Activated CD4-positive, alpha-beta T cell treated with anti-CD3 and anti-CD28 coated beads, Interleukin-2, Interleukin-6, amounts not matched to agents 100 ng/mL and 50 ng/mL, durations not matched to agents 16 hours and 8 hours (primary cell): ENCODE results near the gene CDH3.

Experiments used
- DNase-seq: peaks from one replicate; pipeline ENCODE4 v3.0.0-alpha.2; 2020

CDH3 gene

DNA sequence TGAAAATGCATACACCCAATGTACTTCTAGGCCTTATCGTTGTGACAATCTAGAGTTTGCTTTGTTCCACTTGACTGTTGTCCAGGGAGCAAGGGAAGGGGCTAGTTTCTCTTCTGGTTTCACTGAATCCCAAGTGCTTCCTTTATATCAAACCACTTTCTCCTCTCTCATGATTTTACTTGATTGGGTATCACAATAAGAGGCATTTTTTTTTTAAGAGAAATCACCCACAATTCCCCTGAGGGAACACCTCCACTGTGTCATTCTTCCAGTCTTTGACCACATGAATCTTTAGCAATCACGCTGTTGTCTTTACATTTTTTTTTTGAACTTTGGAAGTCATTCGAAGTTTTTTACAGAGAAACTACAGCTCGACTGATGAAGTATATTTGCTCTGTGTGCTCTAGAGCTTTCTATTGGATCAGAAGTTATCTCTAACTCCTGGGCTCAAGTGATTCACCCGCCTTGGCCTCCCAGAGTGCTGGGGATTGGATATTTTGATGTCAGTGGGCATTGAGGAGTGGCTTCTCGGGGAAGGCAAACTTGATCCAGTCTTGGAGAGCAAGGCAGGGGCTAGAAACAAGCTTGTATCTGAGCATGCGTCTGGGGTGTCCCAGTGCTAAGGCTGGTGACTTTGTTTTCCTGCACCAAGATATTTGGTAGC, 95.0 kb downstream of the CDH3 start:
- no peak for DNase-seq

DNA sequence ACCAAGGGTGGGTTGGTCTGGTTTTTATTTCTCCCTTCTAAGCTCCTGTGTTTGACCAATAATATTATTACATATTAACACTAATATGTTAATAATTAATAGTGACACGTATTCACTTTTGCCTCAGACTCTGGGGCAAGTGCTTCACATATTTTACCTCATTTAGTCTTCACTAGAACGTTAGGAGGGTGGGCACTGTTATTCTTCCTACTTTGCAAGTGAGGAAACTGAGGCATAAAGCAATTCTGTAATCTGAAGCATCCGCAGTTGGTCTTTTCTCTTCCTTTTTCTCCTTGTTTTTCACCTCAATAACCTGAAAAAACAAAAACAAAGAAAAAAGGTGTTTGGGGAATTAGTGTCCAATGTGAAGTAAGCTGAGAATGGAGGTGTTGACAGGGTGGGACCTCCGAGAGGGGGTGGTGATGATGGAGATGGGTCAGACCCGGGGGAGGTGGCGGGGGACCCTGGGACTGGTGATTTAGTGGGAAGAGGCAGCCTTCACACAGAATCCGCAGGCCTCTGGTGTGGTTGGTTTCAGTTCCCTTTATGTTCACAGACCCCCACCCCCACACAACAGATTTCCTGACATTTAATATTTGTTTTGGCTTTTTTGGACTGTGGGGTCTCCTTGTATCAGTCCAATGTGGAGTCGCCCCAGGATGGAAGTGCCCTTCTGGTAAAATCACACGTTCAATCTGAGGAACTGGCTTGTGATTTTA, 95.7 kb downstream of the CDH3 start:
- DNase-seq: no peak

DNA sequence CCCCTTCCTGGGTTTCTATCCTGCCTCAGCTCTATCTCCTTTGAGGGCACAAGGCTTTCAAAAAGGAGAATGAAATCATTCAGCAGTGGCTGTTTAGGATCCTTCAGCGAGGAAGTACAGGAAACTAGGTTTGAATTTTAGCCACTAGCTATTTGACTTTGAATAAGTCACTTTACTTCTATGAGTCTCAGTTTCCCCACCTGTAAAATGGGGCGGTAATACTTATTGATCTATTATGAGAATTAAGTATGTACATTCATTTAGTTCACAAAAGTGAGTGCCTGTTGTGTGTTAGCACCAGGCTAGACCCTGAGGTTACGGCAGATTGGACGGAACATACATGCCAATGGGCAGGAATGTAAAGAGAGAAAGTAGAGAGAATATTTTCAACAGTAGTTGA, 98.6 kb downstream of the CDH3 start:
- no peak for DNase-seq

DNA sequence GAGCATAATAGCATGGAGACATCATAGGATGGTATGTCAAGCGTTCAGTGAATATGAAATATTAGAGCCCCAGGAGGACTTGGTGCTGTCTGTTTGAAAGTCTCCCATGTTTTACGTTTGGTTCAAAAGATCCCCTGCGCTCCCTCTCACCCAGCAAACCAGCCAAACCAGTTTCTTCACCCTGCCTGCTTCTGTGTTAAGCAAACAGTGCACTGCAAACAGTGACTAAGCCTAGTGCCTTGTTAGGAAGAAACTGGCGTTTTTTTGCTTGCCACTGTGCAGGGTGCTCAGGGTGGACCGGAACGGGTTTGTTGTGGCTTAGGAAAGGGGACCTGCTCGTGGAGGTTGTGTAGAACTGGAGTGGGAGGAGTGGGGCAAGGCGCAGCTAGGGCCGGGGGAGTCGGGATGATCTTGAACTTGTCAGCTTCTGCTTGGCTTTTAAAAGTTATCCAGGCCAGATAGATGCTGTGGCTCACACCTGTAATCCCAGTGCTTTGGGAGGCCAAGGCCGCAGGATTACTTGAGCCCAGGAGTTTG, 99.7 kb downstream of the CDH3 start:
- no peak for DNase-seq

DNA sequence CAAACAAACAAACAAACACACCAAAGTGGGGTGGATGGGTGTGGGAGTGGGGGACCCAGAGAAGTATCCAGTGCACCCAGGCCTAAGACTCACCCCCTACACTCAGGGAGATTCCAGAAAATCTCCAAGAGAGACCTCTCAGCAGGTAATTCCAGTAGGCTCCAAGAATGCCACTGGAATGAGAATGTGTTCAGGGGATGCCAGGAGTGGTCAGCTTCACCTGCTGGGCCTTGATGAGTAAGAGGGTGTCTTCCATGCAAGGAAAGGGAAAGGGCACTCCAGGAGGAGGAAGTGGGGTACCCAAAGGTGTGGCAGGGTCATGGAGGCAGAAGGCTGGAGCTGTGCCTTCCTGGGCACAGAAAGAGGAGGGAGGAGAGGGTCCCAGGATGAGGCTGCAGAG, 101.8 kb downstream of the CDH3 start:
- DNase-seq: no peak

DNA sequence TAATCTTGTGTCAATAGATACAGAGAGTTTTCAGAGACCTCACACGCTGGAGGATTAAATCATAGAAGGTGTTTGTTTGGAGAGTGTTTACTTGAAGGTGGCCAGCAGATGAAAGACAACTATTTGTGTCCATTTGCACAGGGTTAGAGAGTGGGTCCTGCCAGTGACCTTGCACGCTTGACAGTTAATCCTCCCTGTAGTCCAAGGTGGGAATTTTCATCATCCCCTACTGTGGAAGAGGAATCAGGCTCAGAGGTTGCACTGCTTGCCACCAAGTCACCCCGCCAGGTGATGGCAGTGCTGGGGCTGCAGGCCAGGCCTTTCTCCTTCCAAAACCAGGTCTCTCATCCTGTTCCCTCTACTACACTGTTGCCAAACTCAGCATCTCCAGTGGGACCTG, 104.3 kb downstream of the CDH3 start:
- DNase-seq: no peak
